GM19240 (cell line): ENCODE results near the gene GABARAPL1.

ENCODE experiments used
- DNase-seq: peaks from one replicate; pipeline ENCODE4 v3.0.0; 2011; ENCODE audit warnings: low spot score; ENCODE audit not compliant: insufficient read length

GABARAPL1 gene

GRCh38 chr12:10234562-10234961 lies 21.9 kb downstream of the GABARAPL1 start:
- no peak for DNase-seq

GRCh38 chr12:10235761-10236631 lies 23.3 kb downstream of the GABARAPL1 start:
- peak; percentile 16 for DNase-seq

DNA sequence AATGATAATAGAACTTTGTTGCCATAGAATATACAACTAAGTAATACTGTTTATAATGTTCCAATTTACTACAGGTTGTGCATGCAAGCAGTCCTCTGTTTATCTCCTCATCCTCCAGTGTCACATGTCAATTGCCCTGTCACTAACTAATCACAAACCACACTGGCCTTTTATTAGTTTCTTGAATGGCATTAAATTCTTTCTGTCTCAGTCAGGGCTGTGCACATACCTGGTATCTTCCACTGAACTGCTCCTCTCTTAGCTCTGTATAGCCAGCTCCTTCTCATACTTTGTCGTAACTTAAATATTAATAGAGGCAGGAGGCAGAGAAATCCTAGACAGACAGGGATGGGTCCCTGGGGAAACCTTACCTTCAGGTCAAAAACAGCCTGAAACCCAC lies 24.0 kb downstream of the GABARAPL1 start:
- no peak for DNase-seq

GRCh38 chr12:10238526-10238925 lies 25.8 kb downstream of the GABARAPL1 start:
- no peak for DNase-seq

DNA sequence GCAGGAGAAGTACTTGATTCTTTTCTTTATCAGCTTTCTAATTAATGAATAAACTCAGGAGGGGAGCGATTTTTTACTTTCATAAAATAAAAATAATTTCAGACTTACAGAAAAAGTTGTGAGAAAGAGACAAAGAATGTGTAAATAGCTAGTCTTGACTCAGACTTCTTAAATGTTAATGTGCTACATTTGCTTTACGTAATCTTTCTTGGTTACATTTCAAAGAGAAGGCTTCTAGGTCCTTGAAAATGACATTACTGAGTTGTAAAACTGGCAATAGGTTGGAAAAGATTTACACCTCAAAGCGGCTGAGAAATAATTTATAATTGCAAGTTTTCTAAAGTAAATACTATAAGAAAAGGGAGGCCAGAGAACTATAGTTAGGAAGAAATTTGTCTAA lies 28.6 kb downstream of the GABARAPL1 start:
- DNase-seq, result no peak

GRCh38 chr12:10241727-10242126 lies 29.1 kb downstream of the GABARAPL1 start:
- DNase-seq, result no peak

DNA sequence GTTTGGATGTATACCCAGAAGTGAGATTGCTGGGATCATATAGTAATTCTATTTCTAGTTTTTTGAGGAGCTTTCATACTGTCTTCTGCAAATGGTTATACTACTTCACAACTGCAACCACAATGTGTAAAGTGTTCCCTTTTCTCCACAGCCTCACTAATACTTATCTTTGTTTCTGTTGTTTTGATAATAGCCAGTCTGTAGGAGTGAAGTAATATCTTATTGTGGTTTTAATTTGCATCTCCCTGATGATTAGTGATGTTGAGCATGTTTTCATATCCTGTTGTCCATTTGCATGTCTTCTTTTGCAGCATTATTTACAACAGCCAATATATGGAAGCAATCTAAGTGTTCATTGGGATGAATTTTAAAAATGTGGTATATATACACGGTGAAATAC lies 29.9 kb downstream of the GABARAPL1 start:
- DNase-seq, result no peak

GRCh38 chr12:10243818-10244520 lies 31.3 kb downstream of the GABARAPL1 start:
- peak; percentile 20 for DNase-seq

- DNase-seq, result no peak
Measured at GRCh38 chr12:10247436-10248058, 34.9 kb downstream of the GABARAPL1 start.

- no peak for DNase-seq
Measured at GRCh38 chr12:10249690-10250455, 37.2 kb downstream of the GABARAPL1 start.

DNA sequence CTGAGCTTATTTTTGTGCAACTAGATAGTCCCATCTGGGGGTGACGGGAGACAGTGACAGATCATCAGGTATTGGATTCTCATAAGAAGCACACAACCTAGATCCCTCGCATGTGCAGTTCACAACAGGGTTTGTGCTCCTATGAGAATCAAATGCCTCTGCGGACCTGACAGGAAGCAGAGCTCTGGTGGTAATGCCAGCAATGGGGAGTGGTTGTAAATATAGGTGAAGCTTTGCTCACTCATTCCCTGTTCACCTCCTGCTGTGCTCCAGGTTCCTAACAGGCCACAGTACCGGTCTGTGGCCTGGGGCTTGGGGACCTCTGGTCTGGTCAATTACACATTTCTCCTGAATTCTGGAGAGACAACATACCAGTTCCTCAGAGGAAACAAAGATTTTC lies 39.0 kb downstream of the GABARAPL1 start:
- no peak for DNase-seq

GRCh38 chr12:10252201-10252600 lies 39.5 kb downstream of the GABARAPL1 start:
- no peak for DNase-seq

DNA sequence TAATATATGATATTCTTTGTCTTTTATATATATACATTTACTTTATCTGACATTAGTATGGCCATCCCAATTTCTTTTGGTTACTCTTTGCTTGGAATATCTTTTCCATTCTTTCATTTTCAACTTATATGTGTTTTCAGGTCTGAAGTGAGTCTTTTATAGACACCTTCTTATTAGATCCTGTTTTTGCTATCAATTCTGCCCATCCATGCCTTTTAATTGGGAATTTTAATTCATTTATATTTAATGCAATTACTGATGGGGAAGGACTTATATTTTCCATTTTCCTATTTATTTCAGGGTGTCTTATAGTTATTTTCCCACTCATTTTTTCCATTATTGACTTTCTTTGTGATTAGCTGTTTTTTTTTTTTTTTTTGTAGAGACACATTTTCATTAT lies 43.4 kb downstream of the GABARAPL1 start:
- DNase-seq, result no peak

GRCh38 chr12:10260927-10261326 lies 48.2 kb downstream of the GABARAPL1 start:
- no peak for DNase-seq

GRCh38 chr12:10268037-10268436 lies 55.4 kb downstream of the GABARAPL1 start:
- no peak for DNase-seq

- DNase-seq, result no peak
Measured at GRCh38 chr12:10272467-10272866, 59.8 kb downstream of the GABARAPL1 start.
